HG02885 (cell line): Measurements from ENCODE around the gene SEMA3G.

ENCODE experiments used
- ATAC-seq: cut with Tn5 transposase; IDR thresholded peaks from one replicate; pipeline ENCODE4 v1.9.1; 2021; ENCODE audit warnings: mild to moderate bottlenecking; ENCODE audit not compliant: unreplicated experiment, poor library complexity

The SEMA3G gene

GRCh38 chr3:52479877-52480575 is 35.1 kb upstream of the SEMA3G start:
- no peak for ATAC-seq

GRCh38 chr3:52479037-52479876 is 34.4 kb upstream of the SEMA3G start:
- no peak for ATAC-seq

- no peak for ATAC-seq
Measured at GRCh38 chr3:52477796-52478095, 32.8 kb upstream of the SEMA3G start.

GRCh38 chr3:52477076-52477795 is 32.3 kb upstream of the SEMA3G start:
- no peak for ATAC-seq

GRCh38 chr3:52473026-52473425 is 28.1 kb upstream of the SEMA3G start:
- no peak for ATAC-seq

GRCh38 chr3:52472239-52473000 is 27.5 kb upstream of the SEMA3G start:
- no peak for ATAC-seq

- no peak for ATAC-seq
Measured at GRCh38 chr3:52471371-52472238, 26.7 kb upstream of the SEMA3G start.

- no peak for ATAC-seq
Measured at GRCh38 chr3:52470920-52471319, 26.0 kb upstream of the SEMA3G start.

GRCh38 chr3:52469001-52469400 is 24.1 kb upstream of the SEMA3G start:
- ATAC-seq: no peak

GRCh38 chr3:52468336-52468735 is 23.4 kb upstream of the SEMA3G start:
- ATAC-seq: no peak

GRCh38 chr3:52463416-52463815 is 18.5 kb upstream of the SEMA3G start:
- no peak for ATAC-seq

- no peak for ATAC-seq
Measured at GRCh38 chr3:52461874-52462273, 17.0 kb upstream of the SEMA3G start.

GRCh38 chr3:52458770-52459545 is 14.1 kb upstream of the SEMA3G start:
- no peak for ATAC-seq

- ATAC-seq: no peak
Measured at GRCh38 chr3:52458031-52458760, 13.3 kb upstream of the SEMA3G start.

- no peak for ATAC-seq
Measured at GRCh38 chr3:52456800-52457183, 11.9 kb upstream of the SEMA3G start.

GRCh38 chr3:52456169-52456799 is 11.4 kb upstream of the SEMA3G start:
- ATAC-seq: no peak

GRCh38 chr3:52455283-52456168 is 10.6 kb upstream of the SEMA3G start, which contains the start of gene NISCH:
Gene NISCH, plus strand, starts transcription at chr3:52455604. Its CDS starts 38 bp downstream, at chr3:52455642.
- peak; percentile 83 for ATAC-seq
